ENCODE measurements around the gene PCOLCE2. TPM values are rescaled to one million over a fixed set of nuclear protein-coding genes. Genes with fewer than 3 reads are reported as not detected.
A peak's percentile ranks its signal among the peaks of the same experiment; 100 is the strongest.

PCOLCE2 gene
- total and polyA plus RNA-seq, 2 of the 8 experiments (the other 6 are each of a cell fraction or from before 2014, with no cell fraction given), result 11.1 to 12.6 TPM

GRCh38 chr3:142934128-142934886 lies 45.4 kb upstream of the PCOLCE2 start:
- H4K91ac ChIP-seq (replicated peaks; ENCODE audit: insufficient read length, low read length), result no peak overlapping the region
- H3K23ac ChIP-seq (ENCODE audit: insufficient read length), result no peak overlapping the region
- no peak overlapping the region for H2BK5ac ChIP-seq (ENCODE audit: low read depth, low read length)
- no peak overlapping the region for H3K4ac ChIP-seq (replicated peaks; ENCODE audit: insufficient read length, low read depth, low read length)
- H3K14ac ChIP-seq (ENCODE audit: insufficient read length), result no peak overlapping the region
- no peak overlapping the region for H2BK15ac ChIP-seq (ENCODE audit: low read length)
- no peaks in the 10 kb centered on the region for H3K27me3 ChIP-seq (replicated peaks in 1 of 4; ENCODE audit: control insufficient read depth in 3 of 4, extremely low read depth in 1 of 4, insufficient read depth in 3 of 4, low read length in 3 of 4)
- no peaks in the 10 kb centered on the region for H3K23me2 ChIP-seq (ENCODE audit: low read depth, low read length)
- H3K4me1 ChIP-seq (replicated peaks in 1 of 4; ENCODE audit: control insufficient read depth in 3 of 4, insufficient read depth in 4 of 4, low read length in 3 of 4), result no peaks in the 10 kb centered on the region
- H2BK12ac ChIP-seq (ENCODE audit: low read depth, low read length), result no peak overlapping the region
- CTCF ChIA-PET (ENCODE audit: partially characterized antibody), result interaction anchor here (0.7 to 6.7 kb wide), 6 partner anchors 30 to 106 kb away, joined by 3 to 51 read pairs (median 9); no protein-coding TSS in a partner anchor
- H3K27ac ChIP-seq (ENCODE audit: low read depth, low read length), result no peak overlapping the region
- no peak overlapping the region for H2BK120ac ChIP-seq (replicated peaks; ENCODE audit: low read depth, low read length)
- no peak for DNase-seq (ENCODE audit: low read depth in 1 of 2, low spot score in 2 of 2)
- no peaks in the 10 kb centered on the region for H4K20me1 ChIP-seq (replicated peaks in 1 of 2; ENCODE audit: control insufficient read depth in 1 of 2, insufficient read depth in 2 of 2, low read length in 2 of 2)
- no peak overlapping the region for H3K56ac ChIP-seq (replicated peaks; ENCODE audit: insufficient read length, low read depth, low read length)
- H3K4me3 ChIP-seq (ENCODE audit: extremely low read depth in 1 of 4, insufficient read depth in 2 of 4, low read depth in 3 of 4, low read length in 4 of 4), result no peak overlapping the region
- H2AK5ac ChIP-seq (ENCODE audit: low read depth, low read length), result no peak overlapping the region
- H3K18ac ChIP-seq (ENCODE audit: extremely low read depth, low read length), result no peak overlapping the region
- FAIRE-seq, result no peak
- no peaks in the 10 kb centered on the region for H3K9me3 ChIP-seq (ENCODE audit: insufficient read depth in 2 of 2, low read depth in 1 of 2, low read length in 1 of 2)
- H3K9ac ChIP-seq (replicated peaks in 1 of 4; ENCODE audit: extremely low read depth in 1 of 4, low read depth in 3 of 4, low read length in 3 of 4), result no peak overlapping the region
- no peaks in the 10 kb centered on the region for H3K36me3 ChIP-seq (ENCODE audit: control insufficient read depth in 2 of 4, insufficient read depth in 4 of 4, low read length in 3 of 4)
- no peak overlapping the region for H4K5ac ChIP-seq (ENCODE audit: insufficient read length, low read depth, low read length)
- peak; percentile 26; the same call in 1 of the 2 replicates for TF ChIP-seq CEBPB (IDR thresholded peaks at IDR 0.05; ENCODE audit: low read depth, low read length)
- TF ChIP-seq TBP (IDR thresholded peaks at IDR 0.05; ENCODE audit: low read depth, low read length), result no peak
- H3K4me2 ChIP-seq (ENCODE audit: insufficient read depth in 1 of 2, low read depth in 2 of 2, low read length in 2 of 2), result no peak overlapping the region
- no peak overlapping the region for H2AFZ ChIP-seq (ENCODE audit: low read length)
- H3K79me2 ChIP-seq (ENCODE audit: control insufficient read depth in 1 of 2, insufficient read depth in 2 of 2, low read length in 2 of 2), result no peaks in the 10 kb centered on the region
- no peak overlapping the region for H2BK20ac ChIP-seq (ENCODE audit: low read length)
- H3K79me1 ChIP-seq (ENCODE audit: low read depth, low read length), result no peaks in the 10 kb centered on the region
- POLR2A ChIA-PET (ENCODE audit: partially characterized antibody), result no interaction called here
- no peak overlapping the region for H4K8ac ChIP-seq (ENCODE audit: extremely low read depth, insufficient read depth, low read length)
- WGBS, 2 experiments (ENCODE audit: extremely low coverage in 1 of 2, insufficient coverage in 1 of 2, insufficient read length in 1 of 2, insufficient replicate concordance in 2 of 2, low coverage in 1 of 2, low lambda C conversion rate in 2 of 2, missing lambda C conversion rate in 1 of 2), result 94 to 100% methylated on average over 1 to 7 of the region's 7 CpGs

All from H1 (cell line).